Measurements from ENCODE around the gene SSC4D. TPM values are rescaled to one million over a fixed set of nuclear protein-coding genes. Genes with fewer than 3 reads are reported as not detected.
"Not testable (repeated sequence)": the region's sequence is repeated elsewhere in the genome, so short reads cannot be mapped to it uniquely, and the experiment has no call there.

SSC4D gene
- total RNA-seq, 1 donor from 2014 or later, result 0.99 TPM

DNA sequence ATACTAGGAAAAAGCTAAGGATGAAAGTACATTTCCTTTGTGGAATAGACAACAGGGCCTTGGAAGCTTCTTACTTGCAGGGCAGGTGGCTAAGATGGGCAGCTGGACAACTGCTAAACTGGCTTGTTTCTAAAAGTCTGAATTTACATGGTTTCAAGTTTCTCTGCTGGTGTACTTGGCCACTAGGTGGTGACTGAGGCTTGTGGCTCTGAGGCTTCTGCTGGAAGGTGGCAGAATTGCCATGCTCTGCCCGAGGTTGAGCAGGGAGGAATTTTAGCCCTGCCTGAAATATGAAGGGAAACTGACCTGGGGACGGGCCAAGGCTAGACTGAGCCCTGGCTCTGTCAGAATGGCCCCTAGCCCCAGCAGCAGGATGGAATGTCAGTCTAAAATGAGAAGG lies 28.4 kb upstream of the SSC4D start:
- DNase-seq; H3K4me1 ChIP-seq; intact Hi-C loops (cut with micrococcal nuclease); H3K27me3 ChIP-seq (ENCODE audit: low read depth); H3K4me3 ChIP-seq; H3K27ac ChIP-seq (replicated peaks); H3K9me3 ChIP-seq (replicated peaks); H3K36me3 ChIP-seq: not testable (repeated sequence)
- TF ChIP-seq, protein P1, sequence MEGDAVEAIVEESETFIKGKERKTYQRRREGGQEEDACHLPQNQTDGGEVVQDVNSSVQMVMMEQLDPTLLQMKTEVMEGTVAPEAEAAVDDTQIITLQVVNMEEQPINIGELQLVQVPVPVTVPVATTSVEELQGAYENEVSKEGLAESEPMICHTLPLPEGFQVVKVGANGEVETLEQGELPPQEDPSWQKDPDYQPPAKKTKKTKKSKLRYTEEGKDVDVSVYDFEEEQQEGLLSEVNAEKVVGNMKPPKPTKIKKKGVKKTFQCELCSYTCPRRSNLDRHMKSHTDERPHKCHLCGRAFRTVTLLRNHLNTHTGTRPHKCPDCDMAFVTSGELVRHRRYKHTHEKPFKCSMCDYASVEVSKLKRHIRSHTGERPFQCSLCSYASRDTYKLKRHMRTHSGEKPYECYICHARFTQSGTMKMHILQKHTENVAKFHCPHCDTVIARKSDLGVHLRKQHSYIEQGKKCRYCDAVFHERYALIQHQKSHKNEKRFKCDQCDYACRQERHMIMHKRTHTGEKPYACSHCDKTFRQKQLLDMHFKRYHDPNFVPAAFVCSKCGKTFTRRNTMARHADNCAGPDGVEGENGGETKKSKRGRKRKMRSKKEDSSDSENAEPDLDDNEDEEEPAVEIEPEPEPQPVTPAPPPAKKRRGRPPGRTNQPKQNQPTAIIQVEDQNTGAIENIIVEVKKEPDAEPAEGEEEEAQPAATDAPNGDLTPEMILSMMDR (IDR thresholded peaks at IDR 0.05; ENCODE audit: borderline replicate concordance), result peak; percentile 60

- H3K27ac ChIP-seq (replicated peaks), result no peak overlapping the region
- intact Hi-C loops (cut with micrococcal nuclease), result no loop called here
- TF ChIP-seq, protein P1 (IDR thresholded peaks at IDR 0.05; ENCODE audit: borderline replicate concordance), result no peak
- no peak for DNase-seq
- no peaks in the 10 kb centered on the region for H3K4me1 ChIP-seq
- H3K27me3 ChIP-seq (ENCODE audit: low read depth), result no peaks in the 10 kb centered on the region
- no peaks in the 10 kb centered on the region for H3K36me3 ChIP-seq
- no peaks in the 10 kb centered on the region for H3K9me3 ChIP-seq (replicated peaks)
- no peak overlapping the region for H3K4me3 ChIP-seq
Measured at GRCh38 chr7:76430836-76431235, 21.3 kb upstream of the SSC4D start.

DNA sequence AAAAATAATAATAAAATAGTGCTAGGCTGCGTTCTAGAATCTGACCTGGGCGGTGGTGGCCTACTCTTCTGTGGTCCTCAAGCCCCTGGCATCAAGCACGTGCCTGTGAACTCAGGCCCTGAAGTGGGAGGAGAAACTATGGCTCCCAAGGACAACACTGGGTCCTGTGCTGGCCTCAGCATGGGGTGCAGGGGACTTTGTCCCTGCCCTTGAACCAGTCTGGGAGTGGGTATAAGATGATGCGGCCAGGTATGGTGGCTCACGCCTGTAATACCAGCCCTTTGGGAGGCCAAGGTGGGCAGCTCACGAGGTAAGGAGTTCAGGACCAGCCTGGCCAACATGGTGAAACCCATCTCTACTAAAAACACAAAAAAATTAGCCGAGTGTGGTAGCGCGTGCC lies 20.7 kb upstream of the SSC4D start:
- DNase-seq, result no peak
- H3K27ac ChIP-seq (replicated peaks), result no peak overlapping the region
- H3K9me3 ChIP-seq (replicated peaks), result no peaks in the 10 kb centered on the region
- H3K36me3 ChIP-seq, result no peaks in the 10 kb centered on the region
- no peak overlapping the region for H3K4me3 ChIP-seq
- TF ChIP-seq, protein P1 (IDR thresholded peaks at IDR 0.05; ENCODE audit: borderline replicate concordance), result no peak
- no peaks in the 10 kb centered on the region for H3K27me3 ChIP-seq (ENCODE audit: low read depth)
- H3K4me1 ChIP-seq, result no peaks in the 10 kb centered on the region
- intact Hi-C loops (cut with micrococcal nuclease), result no loop called here

GRCh38 chr7:76428868-76429805 lies 19.6 kb upstream of the SSC4D start:
- Histone ChIP-seq H3K4me3 (no peak overlapping the region), H3K27me3 (ENCODE audit: low read depth) (peaks cover 2% of the 10 kb centered on the region), H3K9me3 (replicated peaks) (no peaks in the 10 kb centered on the region), H3K36me3 (no peaks in the 10 kb centered on the region), H3K27ac (replicated peaks) (no peak overlapping the region), H3K4me1 (no peaks in the 10 kb centered on the region)
- TF ChIP-seq, protein P1 (IDR thresholded peaks at IDR 0.05; ENCODE audit: borderline replicate concordance), result no peak
- intact Hi-C loops (cut with micrococcal nuclease), result no loop called here
- DNase-seq, result no peak

DNA sequence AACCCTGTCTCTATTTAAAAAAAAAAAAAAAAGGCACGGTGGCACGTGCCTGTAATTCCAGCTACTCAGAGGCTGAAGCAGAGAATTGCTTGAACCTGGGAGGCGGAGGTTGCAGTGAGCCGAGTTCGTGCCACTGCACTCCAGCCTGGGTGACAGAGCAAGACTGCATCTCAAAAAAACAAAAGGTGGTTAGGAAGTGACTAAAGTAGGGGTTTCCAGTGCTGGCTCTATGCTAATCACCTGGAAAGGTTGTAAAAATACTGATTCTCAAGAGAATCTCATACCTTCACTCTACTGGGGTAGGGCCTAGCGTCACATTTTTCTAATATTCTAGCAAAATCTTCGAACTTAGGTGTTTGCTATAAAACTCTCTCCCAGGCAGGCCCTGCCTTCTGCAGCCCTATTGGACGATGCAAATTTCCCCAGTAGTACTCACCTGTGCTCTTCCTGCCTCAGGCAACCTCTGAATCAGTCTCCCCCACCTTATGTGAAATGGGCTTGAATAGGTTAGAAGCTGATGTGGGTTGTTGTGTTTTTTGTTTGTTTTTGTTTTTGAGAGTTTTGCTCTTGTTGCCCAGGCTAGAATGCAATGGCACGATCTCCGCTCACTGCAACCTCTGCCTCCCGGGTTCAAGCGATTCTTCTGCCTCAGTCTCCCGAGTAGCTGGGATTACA lies 18.8 kb upstream of the SSC4D start:
- H3K36me3 ChIP-seq, result no peaks in the 10 kb centered on the region
- DNase-seq, result no peak
- no peaks in the 10 kb centered on the region for H3K9me3 ChIP-seq (replicated peaks)
- intact Hi-C loops (cut with micrococcal nuclease), result no loop called here
- no peaks in the 10 kb centered on the region for H3K4me1 ChIP-seq
- no peak overlapping the region for H3K4me3 ChIP-seq
- H3K27ac ChIP-seq (replicated peaks), result no peak overlapping the region
- H3K27me3 ChIP-seq (ENCODE audit: low read depth), result peaks cover 11% of the 10 kb centered on the region
- TF ChIP-seq, protein P1 (IDR thresholded peaks at IDR 0.05; ENCODE audit: borderline replicate concordance), result no peak

Measured in left ventricle myocardium inferior (tissue), 1 donor.